ENCODE data around the gene TRIL. TPM values are rescaled to one million over a fixed set of nuclear protein-coding genes. Genes with fewer than 3 reads are reported as not detected.

The TRIL gene
- total and polyA plus RNA-seq, 11 donors = 0.53 to 7.0 (median 3.2) TPM

GRCh38 chr7:28954471-28954870 is 3.7 kb downstream of the TRIL start:
- Histone ChIP-seq H3K4me1 (peaks cover 5 to 54% (median 40%) of the 10 kb centered on the region in 12 donors), H3K27ac (no peak overlapping the region), H3K27me3 (peaks cover 0 to 48% (median 0%) of the 10 kb centered on the region in 9 donors), H3K4me3 (peak overlapping the region in 4 of 12 donors; percentile 64 to 73 (median 70)), H3K9me3 (no peaks in the 10 kb centered on the region), H3K36me3 (no peaks in the 10 kb centered on the region)
- ATAC-seq (no peak), DNase-seq (no peak)
- intact Hi-C loops (cut with DNase I) = loop anchor here in 7 of 10 donors (2.0 to 10.0 kb wide), 4 partner anchors 28 to 150 kb away; no protein-coding TSS in a partner anchor
- TF ChIP-seq POLR2A (IDR thresholded peaks at IDR 0.05) (no peak), CTCF (IDR thresholded peaks at IDR 0.05) (no peak)

- TF ChIP-seq POLR2A (IDR thresholded peaks at IDR 0.05) (no peak), CTCF (IDR thresholded peaks at IDR 0.05) (no peak)
- 8 to 17% (median 16%) methylated on average over 4 of the region's 4 CpGs for WGBS, 4 donors
- peaks cover 0 to 44% (median 0%) of the 10 kb centered on the region in 9 donors for H3K27me3 ChIP-seq
- peak overlapping the region in 8 of 12 donors; percentile 2 to 37 (median 20) for H3K27ac ChIP-seq
- ATAC-seq (no peak), DNase-seq (no peak)
- H3K9me3 ChIP-seq = no peaks in the 10 kb centered on the region
- intact Hi-C loops (cut with DNase I) = loop anchor here in 8 of 10 donors (2.0 to 10.0 kb wide), 5 partner anchors 25 to 151 kb away; no protein-coding TSS in a partner anchor
- no peaks in the 10 kb centered on the region for H3K36me3 ChIP-seq
- peaks cover 5 to 53% (median 38%) of the 10 kb centered on the region in 12 donors for H3K4me1 ChIP-seq
- H3K4me3 ChIP-seq = no peak overlapping the region
These were observed 4.5 kb downstream of the TRIL start for GRCh38 chr7:28953633-28954032.

GRCh38 chr7:28942168-28942567 is 16.0 kb downstream of the TRIL start:
- Histone ChIP-seq H3K27me3 (peaks cover 0 to 6% (median 0%) of the 10 kb centered on the region in 9 donors), H3K4me3 (no peak overlapping the region), H3K36me3 (no peaks in the 10 kb centered on the region), H3K9me3 (no peaks in the 10 kb centered on the region), H3K4me1 (peaks cover 0 to 31% (median 10%) of the 10 kb centered on the region in 12 donors), H3K27ac (no peak overlapping the region)
- TF ChIP-seq CTCF (IDR thresholded peaks at IDR 0.05) (no peak), POLR2A (IDR thresholded peaks at IDR 0.05) (no peak)
- ATAC-seq (no peak), DNase-seq (no peak)
- intact Hi-C loops (cut with DNase I) = no loop called here
- 79 to 90% (median 85%) methylated on average over 3 of the region's 3 CpGs for WGBS, 4 donors

GRCh38 chr7:28941633-28942032 is 16.5 kb downstream of the TRIL start:
- no peaks in the 10 kb centered on the region for H3K9me3 ChIP-seq
- no peak for DNase-seq
- TF ChIP-seq CTCF (IDR thresholded peaks at IDR 0.05) (no peak), POLR2A (IDR thresholded peaks at IDR 0.05) (no peak)
- H3K27me3 ChIP-seq = peaks cover 0 to 6% (median 0%) of the 10 kb centered on the region in 9 donors
- H3K4me1 ChIP-seq = peaks cover 0 to 31% (median 10%) of the 10 kb centered on the region in 12 donors
- H3K27ac ChIP-seq = peak overlapping the region in 1 of 12 donors; percentile 46
- H3K36me3 ChIP-seq = no peaks in the 10 kb centered on the region
- WGBS, 4 donors = 74 to 84% (median 81%) methylated on average over 5 of the region's 5 CpGs
- no peak overlapping the region for H3K4me3 ChIP-seq
- intact Hi-C loops (cut with DNase I) = no loop called here
- no peak for ATAC-seq
